ENCODE data around the gene CEP295NL. TPM values are rescaled to one million over a fixed set of nuclear protein-coding genes. Genes with fewer than 3 reads are reported as not detected.
A peak's percentile ranks its signal among the peaks of the same experiment; 100 is the strongest.

Gene CEP295NL
- total and polyA plus RNA-seq, 2 of the 13 experiments (the other 11 are each of a cell fraction or from before 2014, with no cell fraction given), result not detected

- no peak for TF ChIP-seq ZNF407 (CRISPR knock-in tag; IDR thresholded peaks at IDR 0.05; ENCODE audit: not compliant biosample characterization)
- TF ChIP-seq NFE2L2 (IDR thresholded peaks at IDR 0.05; ENCODE audit: low read length), result no peak
- TF ChIP-seq HOXA7 (CRISPR knock-in tag; IDR thresholded peaks at IDR 0.05), result no peak
- TF ChIP-seq REXO4 (CRISPR knock-in tag; IDR thresholded peaks at IDR 0.05; ENCODE audit: borderline replicate concordance), result no peak
- no peak for TF ChIP-seq ETS1 (CRISPR knock-in tag; IDR thresholded peaks at IDR 0.05)
- TF ChIP-seq HIC2 (CRISPR knock-in tag; IDR thresholded peaks at IDR 0.05; ENCODE audit: low read depth), result peak; percentile 32; the same call in 1 of the 2 replicates
- TF ChIP-seq CSRNP1 (CRISPR knock-in tag; IDR thresholded peaks at IDR 0.05), result no peak
- no peak for TF ChIP-seq ZNF275 (CRISPR knock-in tag; IDR thresholded peaks at IDR 0.05; ENCODE audit: borderline replicate concordance)
- TF ChIP-seq SAFB2 (CRISPR knock-in tag; IDR thresholded peaks at IDR 0.05; ENCODE audit: borderline replicate concordance, low read depth), result no peak
- TF ChIP-seq ZNF883 (CRISPR knock-in tag; IDR thresholded peaks at IDR 0.05; ENCODE audit: not compliant biosample characterization), result no peak
- no peak for TF ChIP-seq ZNF546 (CRISPR knock-in tag; conservative IDR thresholded peaks at IDR 0.05)
- no peak for TF ChIP-seq ZFP36 (IDR thresholded peaks at IDR 0.05; ENCODE audit: borderline replicate concordance, low read depth, low read length, partially characterized antibody)
Measured at GRCh38 chr17:78925662-78926555, 22.9 kb upstream of the CEP295NL start (continued).

Data from HepG2 (cell line).